Measurements from ENCODE around the gene ATRNL1.

The ATRNL1 gene

GRCh38 chr10:115856580-115856979 lies 763.4 kb downstream of the ATRNL1 start:
- no peak for DNase-seq

GRCh38 chr10:115857856-115858255 lies 764.7 kb downstream of the ATRNL1 start:
- no peak for DNase-seq

GRCh38 chr10:115860182-115861107 lies 767.3 kb downstream of the ATRNL1 start:
- no peak for DNase-seq

DNA sequence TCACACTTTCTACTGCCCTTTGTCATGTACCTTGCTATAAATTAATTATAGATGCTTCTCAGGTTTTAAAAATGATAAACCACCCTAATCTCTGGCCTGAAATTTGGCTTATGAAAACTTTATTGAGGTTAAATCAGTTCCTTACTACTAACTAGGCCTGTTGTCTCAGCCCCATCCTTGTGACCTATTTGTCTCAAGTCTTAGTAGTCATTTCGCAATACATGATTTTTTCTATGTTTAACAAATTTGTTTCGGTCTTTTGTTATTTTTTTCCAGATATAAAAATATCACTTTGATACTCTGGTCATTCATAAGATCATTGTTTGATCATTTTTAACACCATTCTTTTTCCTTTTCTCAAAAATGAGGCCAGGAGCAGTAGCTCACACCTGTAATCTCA lies 768.3 kb downstream of the ATRNL1 start:
- no peak for DNase-seq

DNA sequence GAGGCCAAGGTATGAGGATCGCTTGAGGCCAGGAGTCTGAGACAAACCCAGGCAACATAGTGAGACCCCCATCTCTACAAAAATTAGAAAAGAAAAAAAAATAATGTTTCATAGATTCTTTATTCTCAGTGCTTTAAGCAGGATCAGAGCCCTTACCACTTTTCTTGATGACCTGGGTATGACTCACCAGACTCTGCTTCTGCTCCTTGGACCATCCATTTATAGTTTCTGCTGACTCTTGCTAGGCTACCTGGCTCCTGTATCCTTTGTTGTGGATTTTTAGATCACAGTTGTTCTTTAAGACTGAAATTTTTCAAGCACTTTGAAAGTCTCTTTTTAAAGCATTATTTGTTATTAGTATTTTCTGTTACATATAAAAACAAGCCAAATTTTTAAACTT lies 768.7 kb downstream of the ATRNL1 start:
- no peak for DNase-seq

GRCh38 chr10:115866174-115866573 lies 773.0 kb downstream of the ATRNL1 start:
- no peak for DNase-seq

GRCh38 chr10:115866691-115867090 lies 773.5 kb downstream of the ATRNL1 start:
- DNase-seq, result no peak

DNA sequence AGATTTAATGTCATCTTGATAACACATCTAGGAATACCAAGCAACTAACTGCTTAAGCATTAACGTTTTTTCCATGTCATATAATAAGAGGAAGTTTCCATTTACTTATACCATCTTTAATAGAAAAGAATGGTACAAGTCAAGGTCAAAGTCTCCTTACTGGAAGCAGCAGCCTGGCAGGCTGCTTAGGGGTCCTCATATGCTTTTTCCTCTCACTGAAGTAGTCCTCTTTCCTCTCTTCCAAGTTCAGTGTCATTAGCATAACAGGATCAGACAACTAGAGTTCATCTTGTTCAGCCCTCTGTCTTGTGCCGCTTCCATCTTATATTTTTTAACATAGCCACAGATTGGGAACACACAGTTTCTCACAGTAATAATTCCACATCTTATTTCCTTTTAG lies 774.1 kb downstream of the ATRNL1 start:
- no peak for DNase-seq

GRCh38 chr10:115871855-115872254 lies 778.7 kb downstream of the ATRNL1 start:
- DNase-seq, result no peak

DNA sequence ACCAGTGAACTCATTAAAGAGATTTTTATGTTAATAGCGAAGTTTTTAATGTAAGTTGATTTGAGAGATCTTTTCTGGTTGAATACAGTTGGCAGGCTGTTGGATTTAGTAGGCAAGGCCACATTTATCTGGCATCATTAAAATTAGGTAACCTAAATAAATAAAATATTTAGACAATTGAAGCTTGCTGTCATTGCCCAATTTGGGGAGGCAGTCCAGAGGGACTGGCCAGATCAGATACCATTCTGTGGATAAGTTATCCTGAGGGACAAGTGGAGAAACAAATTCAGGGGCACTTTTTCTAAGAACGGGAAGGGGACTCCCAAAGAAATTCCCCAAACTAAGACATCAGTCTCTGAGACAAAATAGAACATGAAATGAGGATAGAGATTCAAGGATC lies 782.0 kb downstream of the ATRNL1 start:
- no peak for DNase-seq

DNA sequence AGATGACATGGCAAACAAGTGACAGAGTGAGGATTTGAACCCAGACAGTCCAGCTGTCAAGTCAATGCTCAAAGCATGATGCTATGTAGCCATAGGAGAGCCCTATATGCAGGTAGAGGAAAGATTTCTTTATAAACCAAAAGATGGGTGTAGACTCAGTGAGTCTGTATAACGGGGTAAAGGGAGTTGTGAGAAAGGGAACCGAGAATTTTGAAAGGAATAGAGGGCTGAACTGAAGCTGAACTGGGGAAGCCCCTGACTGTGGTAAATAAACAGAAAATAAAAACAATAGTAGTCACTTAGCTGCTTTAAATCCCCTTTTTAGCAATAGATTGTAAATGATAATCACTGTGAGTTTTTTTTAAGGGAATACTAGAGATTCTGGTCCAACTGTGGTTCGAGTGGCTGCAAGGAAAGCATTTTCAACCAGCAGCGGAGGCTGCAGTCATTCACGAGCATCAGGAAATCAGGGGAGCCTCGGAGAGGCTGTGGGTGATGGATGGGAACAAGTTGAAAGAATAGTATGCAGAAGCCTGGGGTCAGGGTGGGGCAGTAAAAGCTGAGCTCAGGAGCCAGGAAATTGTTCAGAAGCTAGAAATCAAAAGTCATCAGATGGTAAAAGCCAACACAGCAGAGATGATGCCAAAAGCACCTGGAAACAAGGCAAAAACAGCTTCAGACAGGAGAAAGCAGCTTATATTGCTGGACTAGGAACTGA lies 786.4 kb downstream of the ATRNL1 start:
- DNase-seq, result no peak

DNA sequence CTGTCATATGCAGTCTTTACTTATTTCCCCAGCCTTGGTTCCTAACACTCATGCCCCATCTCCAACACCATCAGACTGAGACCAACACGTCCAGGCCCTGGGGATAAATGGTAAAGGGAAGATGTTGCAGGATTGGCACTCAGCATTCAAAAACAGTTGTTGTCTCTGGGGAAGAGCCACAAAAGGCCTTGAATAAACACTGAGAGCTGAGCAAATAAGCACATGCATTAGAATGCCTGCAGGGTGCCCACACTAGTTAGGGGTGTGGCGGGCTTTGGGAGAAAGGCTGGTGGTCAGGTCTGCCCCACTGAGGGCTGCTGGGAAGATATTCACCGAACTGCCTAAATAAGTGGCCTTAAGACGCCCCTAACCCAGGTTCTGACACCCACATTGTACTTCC lies 788.9 kb downstream of the ATRNL1 start:
- no peak for DNase-seq

DNA sequence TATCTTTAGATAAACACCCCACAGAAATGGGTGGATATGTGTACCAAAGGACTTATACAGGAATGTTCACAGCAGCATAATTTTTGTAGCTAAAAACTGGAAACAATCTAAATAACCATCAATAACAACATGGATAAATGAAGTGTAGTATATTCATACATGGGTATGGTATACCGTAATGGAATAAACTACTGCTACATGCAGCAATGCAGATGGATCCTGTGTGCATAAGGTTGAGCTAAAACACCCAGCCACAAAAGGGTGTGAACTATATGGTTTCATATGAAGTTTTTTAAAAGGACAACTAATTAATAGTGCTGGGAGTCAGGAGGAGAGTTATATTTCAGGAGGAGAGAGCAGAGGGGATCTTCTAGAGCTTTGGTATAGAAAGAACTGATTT lies 790.2 kb downstream of the ATRNL1 start:
- DNase-seq, result no peak

DNA sequence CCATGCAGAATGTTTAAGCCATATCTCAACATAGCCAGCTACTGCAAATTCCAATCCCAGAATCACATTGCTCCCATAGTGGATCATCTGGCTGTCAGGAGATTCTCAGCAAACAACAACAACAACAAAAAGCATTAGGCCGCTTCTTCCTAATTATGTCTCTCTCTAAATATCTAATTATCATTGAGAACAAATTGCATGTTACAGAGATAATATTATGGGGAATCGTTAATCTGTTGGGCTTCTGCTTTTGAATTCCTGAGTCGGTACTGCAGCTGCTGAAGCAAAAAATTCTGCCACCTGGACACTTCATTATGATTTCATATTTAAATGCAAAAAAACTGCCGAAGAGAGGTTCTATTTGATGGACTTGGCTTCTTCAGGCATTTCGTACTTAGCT lies 791.2 kb downstream of the ATRNL1 start:
- DNase-seq, result no peak

- DNase-seq, result no peak
These were observed 802.0 kb downstream of the ATRNL1 start for GRCh38 chr10:115895166-115895565.

DNA sequence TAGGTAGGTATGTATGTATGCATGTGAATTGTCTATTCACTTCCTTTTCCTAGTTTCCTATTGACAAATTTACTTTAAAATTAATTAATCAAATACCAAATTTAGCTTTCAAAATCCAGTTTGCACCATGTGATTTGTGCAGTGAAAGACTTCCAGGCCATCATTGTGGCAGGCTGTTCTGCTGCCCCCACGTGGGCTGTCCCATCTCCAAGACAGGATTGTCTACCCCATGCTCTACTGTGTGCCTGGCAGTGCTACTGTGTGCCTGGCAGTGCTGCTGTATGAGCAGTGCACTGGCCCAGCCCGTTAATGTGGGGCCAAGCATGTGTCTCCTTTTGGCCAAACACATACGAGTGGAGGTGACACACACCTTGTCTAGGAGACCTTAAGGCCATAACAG lies 805.1 kb downstream of the ATRNL1 start:
- DNase-seq, result no peak

GRCh38 chr10:115902596-115902995 lies 809.4 kb downstream of the ATRNL1 start:
- DNase-seq, result no peak

- no peak for DNase-seq
These were observed 810.0 kb downstream of the ATRNL1 start for GRCh38 chr10:115903207-115903606.

- DNase-seq, result no peak
These were observed 810.7 kb downstream of the ATRNL1 start for GRCh38 chr10:115903845-115904244.

DNA sequence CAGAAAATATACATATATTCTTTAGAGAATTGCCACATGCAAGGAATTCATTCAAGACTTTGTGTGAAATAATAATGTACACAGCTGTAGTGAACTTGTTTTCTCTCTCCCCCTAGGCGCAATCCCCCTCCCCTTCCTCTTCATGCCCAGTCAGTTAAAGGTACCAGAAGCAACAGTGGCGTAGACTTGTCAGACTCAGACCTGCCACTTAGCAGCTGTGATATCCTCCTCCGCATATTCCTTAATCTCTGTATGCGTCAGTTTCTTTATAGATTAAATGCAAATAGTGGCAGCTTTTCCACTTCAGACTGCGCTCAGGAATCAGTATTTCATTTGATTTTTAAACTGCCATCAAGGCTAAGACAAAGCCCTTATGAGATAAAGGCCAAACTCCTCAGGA lies 815.9 kb downstream of the ATRNL1 start:
- DNase-seq, result no peak

GRCh38 chr10:115909962-115910731 lies 817.0 kb downstream of the ATRNL1 start:
- no peak for DNase-seq

DNA sequence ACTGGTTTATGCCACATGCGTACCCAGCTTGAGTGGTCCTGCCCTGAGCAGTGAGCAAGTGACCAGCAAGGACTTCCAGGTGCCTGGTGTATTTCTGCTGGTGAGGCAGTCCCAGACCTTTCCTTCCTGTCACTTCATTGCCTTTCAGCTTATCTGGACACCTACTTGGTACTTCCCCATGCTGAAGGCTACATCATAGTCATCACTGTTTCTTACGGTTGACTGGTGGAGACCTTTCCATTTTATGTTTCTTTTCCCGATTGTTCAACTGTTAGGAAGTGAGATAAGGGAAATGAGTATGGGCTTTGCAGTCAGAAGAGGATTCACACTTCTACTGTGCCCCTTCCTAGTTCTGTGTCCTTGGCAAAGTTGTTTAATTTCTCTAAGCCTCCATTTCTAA lies 821.3 kb downstream of the ATRNL1 start:
- no peak for DNase-seq

GRCh38 chr10:115915429-115915828 lies 822.3 kb downstream of the ATRNL1 start:
- no peak for DNase-seq
